Activated CD8-positive, alpha-beta memory T cell treated with anti-CD3 and anti-CD28 coated beads, Interleukin-2, amount 50 U/mL, for 1 hour (primary cell): ENCODE results near the gene FBLN1.
A peak's percentile ranks its signal among the peaks of the same experiment; 100 is the strongest.
"Not testable (repeated sequence)": the region's sequence is repeated elsewhere in the genome, so short reads cannot be mapped to it uniquely, and the experiment has no call there.

Source experiments
- DNase-seq: peaks from one replicate; pipeline ENCODE4 v3.0.0-alpha.2; 2020; ENCODE audit errors: extremely low read depth

FBLN1 gene

DNA sequence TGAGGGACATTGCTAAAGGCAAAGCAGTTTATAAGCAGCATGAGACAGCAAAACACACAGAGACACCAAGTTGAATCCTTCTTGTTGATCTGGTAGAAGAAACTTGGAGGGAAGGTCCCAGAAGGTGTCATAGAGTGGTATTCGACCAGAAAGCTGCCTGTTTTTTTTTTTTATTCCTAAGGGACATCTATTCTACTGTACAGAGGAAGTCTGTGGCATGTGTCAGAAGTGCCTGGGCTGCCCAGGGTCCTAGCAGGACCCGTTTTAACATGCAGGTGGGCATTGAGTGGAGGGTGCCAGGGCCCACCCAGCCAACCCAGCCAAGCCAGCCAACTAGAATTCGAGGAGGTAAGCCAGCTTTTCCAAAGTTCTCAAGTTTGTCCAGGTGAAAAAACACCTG lies 100.9 kb downstream of the FBLN1 start:
- no peak for DNase-seq

DNA sequence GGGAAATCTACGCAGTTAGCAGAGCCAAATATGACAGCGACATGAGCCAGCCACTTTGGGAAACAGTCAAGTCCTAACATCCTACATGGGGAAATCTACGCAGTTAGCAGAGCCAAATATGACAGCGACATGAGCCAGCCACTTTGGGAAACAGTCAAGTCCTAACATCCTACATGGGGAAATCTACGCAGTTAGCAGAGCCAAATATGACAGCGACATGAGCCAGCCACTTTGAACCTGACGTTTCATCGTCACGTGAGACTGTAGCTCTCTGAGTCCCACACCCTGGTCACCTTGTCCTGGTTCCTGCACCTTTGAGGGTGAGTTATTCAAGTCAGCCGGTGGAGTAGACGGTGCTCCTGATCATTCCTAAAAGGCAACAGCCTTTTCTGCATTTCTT lies 105.4 kb downstream of the FBLN1 start:
- not testable (repeated sequence) for DNase-seq

DNA sequence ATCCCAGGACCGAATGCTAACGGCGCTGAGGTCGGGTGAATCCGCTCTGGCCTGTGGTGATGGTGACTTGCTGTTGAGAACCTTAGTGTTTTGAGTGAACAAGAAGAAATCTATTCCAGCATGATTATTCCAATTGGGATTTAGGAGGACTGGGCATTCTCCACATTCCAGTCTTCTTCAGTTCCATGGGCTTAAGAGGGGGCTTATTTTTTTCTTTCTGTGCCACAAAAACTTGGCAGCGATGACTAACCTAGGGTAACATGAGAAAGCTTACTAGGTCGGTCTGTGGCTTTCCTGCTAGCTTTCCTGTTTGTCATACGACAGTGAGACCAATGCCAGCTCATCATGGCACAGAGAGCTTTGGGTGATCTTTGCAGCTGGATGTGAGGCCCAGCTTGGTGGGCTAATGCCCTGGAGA lies 106.1 kb downstream of the FBLN1 start:
- no peak for DNase-seq

DNA sequence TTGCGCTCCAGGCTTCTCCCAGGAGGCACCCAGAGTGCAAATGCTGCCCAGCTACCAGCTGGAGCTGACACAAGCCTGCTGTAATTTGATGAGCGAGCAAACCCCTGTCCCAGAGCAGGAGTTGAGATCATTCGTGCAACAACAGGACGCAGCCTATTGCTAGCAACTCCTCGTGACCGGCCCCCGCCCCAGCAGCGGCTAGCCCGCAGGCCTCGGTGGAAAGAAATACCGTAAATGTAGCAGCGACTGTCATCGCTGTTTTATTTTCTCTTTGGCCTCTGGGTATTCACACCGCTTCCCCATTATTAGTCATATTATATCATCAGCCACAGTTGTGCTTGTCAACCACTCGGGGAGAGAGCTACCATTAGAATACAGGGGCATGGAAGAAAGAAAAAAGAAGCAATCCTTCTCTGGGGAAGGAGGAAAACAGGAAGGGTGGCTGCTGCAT lies 109.8 kb downstream of the FBLN1 start:
- DNase-seq: peak; percentile 3

DNA sequence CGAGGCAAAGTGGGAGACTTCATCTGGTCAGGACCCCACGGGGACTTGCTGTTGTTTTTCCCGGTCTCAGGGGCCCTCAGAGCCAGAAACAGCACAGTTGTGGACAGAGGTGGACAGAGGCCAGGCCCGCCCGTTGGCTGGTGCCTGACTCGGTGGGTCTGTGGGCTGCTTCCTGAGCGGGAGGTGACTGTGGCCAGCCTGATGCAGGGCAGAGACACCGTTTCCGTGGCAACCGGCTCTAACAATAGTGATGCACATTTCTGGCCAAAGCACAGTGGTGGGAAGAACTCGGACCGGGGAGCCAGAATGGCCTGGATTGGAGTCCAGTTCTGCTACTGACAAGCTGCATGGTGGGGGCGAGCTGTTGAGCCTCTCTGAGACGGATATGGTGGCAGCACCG lies 110.3 kb downstream of the FBLN1 start:
- DNase-seq: no peak

DNA sequence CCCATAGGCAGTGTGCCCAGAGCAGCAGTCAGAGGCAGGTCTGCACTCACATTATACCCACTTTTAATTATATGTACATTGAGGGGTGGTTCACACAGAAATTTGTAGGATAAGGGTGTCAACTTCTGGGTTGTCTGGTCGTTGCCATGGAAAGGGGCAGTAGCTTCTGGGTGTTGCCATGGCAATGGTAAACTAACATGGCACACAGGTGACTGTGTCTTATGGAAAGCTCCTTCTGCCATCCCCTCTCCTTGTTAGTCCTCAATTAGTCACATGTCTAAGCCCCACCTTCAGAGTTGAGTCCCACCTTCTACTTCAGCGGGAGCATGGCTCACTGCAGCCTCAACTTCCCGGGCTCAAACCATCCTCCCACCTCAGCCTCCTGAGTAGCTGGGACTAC lies 112.7 kb downstream of the FBLN1 start:
- no peak for DNase-seq

DNA sequence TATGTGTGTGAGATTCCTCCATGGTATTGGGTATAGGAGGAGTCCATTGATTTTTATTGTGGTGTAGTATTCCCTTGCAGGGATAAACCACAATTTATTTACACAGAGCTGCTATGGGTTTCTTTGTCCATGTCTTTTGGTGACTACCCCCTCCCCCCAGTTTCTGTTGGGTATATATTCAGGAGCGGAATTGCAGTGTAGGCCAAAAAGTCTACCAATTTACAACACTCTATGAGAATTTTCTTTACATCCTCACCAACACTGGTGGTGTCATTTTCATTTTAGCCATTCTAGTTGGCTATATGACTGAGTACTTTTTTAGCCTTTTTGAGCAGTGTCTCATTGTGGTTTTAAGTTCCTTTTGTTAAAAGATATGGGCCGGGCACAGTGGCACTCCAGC lies 113.7 kb downstream of the FBLN1 start:
- no peak for DNase-seq

DNA sequence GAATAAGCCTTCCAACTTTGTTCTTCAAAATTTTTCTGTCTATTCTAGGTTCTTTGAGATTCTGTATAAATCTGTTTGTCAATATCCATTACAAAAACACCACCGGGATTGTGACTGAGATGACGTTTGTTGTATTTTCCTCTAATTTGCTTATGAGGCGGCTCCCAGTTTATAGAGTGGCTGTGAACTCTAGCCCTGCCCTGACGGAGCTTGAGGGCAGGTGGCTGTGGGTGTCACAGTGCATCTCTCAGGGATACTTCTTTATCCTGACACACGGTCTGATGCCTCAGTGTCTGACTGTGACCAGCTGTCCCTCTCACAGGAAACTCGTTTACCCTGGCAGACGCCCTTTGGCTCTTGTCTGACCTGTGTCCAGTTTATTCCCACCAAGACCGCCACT lies 115.3 kb downstream of the FBLN1 start:
- no peak for DNase-seq

DNA sequence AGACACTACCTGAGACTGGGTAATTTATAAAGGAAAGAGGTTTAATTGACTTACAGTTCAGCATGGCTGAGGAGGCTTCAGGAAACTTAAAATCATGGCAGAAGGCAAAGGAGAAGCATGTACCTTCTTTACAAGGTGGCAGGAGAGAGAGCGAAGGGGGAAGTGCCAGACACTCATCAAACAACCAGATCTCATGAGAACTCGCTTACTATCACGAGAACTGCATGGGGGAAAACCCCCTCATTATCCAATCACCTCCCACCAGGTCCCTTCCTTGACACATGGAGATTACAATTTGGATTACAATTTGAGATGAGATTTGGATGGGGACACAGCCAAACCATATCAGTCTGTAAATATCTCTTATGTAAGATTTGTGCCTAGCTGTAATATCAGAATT lies 118.0 kb downstream of the FBLN1 start:
- DNase-seq: no peak

DNA sequence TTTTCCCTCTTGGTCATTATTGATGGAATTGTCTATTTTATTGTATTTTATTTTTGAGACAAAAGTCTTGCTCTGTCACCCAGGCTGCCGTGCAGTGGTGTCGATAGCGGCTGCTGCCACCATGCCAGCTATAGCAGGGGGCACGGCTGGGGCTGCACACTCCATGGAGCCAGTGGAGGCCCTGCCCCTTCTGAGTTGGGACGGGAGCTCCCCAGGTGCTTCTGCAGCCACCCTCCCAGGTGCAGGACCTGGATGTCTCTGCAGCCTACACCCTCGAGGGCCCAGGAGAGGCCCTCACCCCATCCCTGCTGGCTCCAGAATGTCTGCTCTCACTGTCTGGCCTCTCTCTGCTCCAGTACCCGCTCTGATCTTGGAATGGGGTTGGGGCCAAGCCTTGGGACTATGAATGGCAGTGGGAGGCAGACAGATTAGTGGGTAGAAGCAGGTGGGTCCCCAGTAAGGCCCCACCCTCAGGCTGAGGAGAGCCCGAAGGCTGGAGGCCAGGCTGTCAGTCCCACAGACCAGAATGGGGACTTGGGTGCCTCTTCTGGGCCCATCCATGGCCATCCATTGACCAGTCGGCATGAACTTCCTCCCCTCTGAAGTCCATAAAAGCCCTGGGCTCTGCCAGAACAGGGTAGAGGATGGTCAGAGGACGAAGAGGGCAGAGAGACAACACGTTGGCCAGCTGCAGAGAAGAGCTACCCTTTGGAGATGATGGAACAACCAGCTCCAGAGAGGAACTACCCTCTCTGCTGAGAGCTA lies 119.3 kb downstream of the FBLN1 start:
- DNase-seq: no peak

DNA sequence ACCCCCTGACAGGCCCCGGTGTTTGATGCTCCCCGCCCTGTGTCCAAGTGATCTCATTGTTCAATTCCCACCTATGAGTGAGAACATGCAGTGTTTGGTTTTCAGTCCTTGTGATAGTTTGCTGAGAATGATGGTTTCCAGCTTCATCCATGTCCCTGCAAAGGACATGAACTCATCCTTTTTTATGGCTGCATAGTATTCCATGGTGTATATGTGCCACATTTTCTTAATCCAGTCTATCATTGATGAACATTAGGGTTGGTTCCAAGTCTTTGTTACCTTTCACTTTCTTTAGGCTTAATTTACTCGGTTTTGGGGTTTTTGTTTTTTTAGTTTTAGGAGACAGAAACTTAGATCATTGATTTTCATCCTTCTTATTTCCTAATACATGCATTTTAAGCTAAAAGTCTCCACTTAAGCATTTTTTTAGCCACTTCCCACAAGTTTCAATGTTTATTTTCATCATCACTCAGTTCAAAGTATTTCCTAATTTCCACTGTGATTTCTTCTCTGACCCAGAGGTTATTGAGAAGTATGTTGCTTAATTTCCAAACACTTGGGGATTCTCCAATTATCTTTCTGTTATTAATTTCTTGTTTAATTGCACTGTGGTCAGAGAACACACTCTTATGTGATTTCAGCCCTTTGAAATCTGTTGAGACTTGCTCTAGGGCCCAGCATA lies 120.9 kb downstream of the FBLN1 start:
- not testable (repeated sequence) for DNase-seq

DNA sequence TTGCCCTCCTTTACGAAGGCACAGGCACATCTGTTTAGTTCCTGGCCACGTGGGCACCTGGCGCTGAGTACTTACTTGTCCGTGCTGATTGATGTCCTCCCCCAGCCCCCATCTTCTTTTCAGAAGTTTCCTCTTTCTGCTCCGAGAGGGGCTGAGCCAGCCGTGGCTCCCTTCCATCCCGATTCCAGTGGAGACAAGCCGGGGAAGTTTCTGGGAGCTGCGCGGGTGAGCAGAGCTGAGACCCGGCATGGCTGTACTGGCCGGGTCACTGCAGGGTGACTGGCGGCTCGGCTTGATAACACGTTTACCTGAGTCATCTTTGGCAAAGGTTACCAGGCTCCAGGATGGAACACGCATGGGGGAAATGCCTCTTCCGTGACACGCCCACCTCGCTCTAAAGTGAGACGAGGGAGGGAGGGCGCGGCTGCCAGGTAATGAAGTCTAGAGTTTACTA lies 123.5 kb downstream of the FBLN1 start:
- no peak for DNase-seq

DNA sequence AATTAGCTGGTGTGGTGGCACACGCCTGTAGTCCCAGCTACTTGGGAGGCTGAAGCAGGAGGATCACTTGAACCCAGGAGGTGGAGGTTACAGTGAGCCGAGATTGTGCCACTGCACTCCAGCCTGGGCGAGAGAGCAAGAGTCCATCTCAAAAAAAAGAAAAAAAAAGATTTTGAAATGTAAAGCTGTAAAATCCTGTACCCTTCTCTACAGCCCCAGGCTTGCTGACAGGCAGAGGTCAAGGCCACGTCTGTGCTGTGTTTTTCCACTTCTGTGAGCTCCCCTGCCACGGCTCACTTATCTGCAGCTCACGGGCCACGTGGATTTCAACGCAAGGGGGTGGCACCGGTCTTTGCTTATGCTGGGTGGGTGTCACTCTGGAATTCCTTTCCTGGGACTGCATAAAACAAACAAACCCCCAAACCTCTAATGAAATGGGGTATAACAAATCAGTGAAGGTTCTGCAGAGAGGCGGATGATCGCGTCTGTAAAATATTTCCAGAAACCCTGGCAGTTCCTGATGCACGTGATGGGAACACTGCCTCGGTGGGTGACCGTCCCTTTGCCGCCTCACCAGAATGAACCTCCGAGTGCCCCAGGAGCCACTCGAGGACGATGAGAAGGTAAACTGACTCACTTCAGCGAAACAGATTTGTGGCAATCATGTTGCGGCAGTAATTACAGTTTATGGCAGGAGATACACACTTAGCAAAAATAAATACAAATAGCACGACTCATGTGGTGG lies 125.0 kb downstream of the FBLN1 start:
- no peak for DNase-seq

DNA sequence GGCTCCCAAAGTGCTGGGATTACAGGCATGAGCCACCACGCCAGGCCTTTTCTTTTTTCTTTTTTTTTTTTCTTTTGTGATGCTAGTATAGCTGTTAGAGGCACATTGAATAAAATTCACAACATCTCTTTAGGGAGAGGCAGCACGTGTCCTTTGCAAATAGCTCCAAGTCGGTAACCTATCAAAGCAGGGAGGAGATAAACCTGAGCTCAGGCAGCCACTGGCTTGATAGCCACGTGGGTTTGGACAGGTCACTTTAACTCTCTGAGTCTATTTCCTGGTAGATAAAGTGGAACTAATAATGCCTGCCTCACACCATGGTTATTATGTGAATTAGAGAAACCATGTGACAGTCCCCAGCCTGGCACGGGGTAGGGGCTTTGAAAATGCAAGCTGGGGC lies 125.8 kb downstream of the FBLN1 start:
- no peak for DNase-seq

DNA sequence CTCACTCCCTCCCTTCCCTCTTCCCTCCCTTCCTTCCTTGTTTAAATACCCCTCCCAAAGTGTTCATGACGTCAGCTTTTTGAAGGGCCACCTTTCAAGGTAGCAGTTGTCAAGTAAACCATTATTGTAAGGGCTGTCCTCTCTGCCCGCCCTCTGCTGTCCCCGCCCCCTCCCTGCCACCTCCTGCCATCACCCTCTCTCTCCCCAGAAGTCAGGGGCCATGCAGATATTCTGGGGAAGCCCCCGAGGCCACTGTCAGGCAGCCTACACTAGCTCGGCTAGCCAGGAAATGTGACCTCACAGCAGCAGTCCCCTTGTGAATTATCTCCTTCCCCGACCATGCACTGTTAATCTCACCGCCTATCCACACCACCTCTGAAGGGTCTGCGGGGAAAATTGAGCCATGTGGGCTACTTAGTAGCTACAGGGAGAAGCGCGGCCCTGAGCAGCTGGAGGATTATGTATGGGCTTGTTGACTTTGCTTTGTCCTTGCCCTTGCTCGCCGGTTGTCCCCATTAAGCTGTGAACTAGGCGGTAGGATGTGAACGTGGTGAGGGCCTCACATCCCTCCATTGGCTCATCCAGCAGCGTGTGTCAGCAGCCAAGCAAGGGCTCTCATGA lies 126.9 kb downstream of the FBLN1 start:
- no peak for DNase-seq

DNA sequence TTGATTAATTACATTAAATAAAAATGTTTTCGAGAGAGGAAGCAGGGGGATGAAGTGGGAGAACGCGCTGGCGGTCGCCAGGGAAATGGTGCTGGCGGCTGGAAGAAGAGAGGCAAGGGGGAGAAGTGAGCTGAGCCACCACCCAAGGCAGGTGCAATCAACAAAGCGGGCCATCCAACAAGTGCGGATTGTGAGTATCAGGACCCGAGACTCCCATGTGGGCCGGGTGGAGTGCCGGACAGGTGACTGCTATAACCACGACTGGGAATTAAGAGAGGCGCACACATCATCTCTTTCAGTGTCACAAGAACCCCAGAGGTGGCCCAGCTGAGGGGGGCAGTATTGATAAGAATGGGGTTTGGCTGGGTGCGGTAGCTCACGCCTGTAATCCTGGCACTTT lies 127.8 kb downstream of the FBLN1 start:
- DNase-seq: no peak

DNA sequence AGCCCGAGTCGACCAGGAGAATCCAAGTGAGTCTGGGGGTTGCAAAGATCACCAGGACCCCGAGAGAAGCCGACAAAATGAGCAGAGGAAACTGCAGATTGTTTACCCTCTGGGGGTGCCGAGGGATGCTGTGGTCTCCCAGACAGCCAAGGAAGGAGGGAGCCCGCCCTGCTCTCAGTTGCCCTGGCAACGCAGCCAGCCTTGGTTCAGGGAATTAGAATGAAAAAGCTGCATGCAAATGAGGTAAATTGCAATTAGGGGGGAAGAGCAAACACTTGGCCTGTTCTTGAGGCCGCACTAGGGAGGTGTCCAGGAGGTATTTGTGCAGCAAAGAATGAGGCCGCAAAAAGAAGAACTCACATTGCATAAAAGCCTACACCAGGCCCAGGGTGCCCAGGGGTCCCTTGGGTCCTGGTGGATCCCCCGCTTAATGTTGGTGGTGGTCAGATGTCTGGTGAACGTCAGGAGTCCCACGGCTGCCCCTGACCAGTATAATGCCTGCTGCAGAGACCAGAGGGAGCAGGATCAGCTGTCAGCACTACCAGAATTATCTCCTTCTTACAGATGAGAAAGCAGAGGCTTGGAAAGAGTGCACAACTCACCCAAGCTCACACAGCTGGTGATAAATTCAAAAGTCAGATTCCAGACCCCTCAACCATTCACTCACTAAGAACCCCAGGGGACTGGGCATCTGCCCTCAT lies 128.6 kb downstream of the FBLN1 start:
- DNase-seq: no peak

DNA sequence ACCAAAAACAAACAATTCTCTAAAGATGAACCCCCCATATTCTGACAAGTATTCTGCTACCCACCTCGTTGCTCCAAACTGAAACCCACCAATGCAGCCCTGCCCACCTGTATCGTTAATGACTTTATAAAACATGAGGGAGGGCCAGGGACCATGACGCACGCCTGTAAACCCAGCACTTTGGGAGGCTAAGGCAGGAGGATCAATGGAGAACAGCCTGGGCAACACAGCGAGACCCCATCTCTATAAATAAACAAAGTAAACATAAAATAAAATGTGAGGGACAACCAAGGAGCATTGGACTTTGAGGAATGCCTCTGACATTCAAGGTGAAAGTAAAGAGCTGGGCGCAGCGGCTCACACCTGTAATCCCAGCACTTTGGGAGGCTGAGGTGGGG lies 129.2 kb downstream of the FBLN1 start:
- DNase-seq: no peak

DNA sequence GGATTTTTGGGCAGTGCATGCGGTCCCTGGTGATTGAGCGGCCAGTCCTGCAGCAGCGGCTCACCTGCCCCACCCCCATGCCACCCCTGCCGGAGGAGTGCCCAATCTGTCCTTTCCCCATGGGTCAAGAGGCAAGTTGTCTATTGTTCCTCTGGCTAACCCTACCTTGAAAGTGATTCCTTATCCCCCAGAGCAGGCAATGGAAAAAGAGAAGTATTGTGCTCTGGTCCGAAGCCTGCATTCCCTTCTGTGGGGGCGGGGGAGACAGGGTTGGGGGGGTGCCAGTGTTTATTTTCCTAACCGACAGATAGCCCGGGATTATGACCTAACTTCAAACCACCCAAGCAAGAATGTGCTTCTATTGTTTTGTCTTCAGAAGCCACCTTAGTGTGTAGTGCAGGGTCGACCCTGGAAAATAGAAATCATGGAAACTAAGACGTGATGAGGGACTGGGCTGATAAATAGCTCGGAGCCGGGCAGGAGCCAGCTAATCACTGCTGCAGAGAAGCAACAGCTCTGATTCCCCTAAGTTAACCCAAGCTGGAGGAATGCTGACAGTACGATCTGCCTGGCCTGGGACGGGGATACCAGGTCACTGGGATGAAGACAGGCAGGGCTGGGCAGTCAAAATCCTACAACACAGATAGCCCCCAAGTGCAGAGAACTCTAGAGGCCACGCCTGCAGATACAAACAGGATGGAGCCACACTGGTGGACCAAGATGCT lies 130.3 kb downstream of the FBLN1 start:
- DNase-seq: no peak

DNA sequence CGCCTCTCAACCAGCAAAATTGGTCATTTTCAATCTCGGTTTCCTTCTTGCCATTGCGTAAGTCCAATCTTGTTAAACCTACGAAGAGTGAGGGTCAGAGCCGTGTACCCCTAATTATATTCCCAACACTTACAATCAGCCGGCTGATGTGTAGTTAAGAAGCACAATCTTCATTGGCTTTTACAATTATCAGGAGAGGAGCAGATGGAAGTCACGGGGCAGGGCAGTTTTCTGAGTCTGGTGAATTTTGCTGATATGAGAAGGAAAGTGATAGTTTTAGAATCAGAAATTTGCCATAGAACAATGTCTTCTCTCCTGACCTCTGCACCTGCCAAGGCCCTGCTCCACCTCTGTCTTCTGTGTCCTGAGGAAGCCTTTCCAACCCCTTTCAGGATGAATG lies 134.0 kb downstream of the FBLN1 start:
- DNase-seq: no peak

DNA sequence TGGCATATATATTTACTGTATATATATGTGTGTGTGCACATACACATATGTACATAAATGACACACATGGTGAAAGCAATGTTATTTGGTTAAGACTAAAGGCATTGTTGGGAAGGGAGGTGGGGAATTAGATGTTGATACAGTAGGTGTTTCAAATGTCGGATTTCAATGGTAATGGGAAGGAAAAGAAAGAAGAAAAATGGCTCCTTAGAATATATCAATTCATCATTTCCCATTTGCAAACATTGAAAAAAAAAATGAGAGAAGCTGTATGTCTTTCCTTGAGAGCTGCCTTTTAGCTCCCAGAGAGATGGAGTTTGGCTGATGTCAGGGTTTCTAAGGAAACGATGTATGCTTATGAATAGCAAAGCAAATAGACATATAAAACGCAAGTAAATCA lies 135.5 kb downstream of the FBLN1 start:
- DNase-seq: no peak
